GM19324 (cell line): Measurements from ENCODE around the gene PJVK.
"Not testable (repeated sequence)": the region's sequence is repeated elsewhere in the genome, so short reads cannot be mapped to it uniquely, and the experiment has no call there.

Experiments used
- ATAC-seq: cut with Tn5 transposase; IDR thresholded peaks from one replicate; pipeline ENCODE4 v1.9.1; 2021; ENCODE audit warnings: mild to moderate bottlenecking, moderate library complexity; ENCODE audit not compliant: unreplicated experiment, low FRiP score

The PJVK gene

DNA sequence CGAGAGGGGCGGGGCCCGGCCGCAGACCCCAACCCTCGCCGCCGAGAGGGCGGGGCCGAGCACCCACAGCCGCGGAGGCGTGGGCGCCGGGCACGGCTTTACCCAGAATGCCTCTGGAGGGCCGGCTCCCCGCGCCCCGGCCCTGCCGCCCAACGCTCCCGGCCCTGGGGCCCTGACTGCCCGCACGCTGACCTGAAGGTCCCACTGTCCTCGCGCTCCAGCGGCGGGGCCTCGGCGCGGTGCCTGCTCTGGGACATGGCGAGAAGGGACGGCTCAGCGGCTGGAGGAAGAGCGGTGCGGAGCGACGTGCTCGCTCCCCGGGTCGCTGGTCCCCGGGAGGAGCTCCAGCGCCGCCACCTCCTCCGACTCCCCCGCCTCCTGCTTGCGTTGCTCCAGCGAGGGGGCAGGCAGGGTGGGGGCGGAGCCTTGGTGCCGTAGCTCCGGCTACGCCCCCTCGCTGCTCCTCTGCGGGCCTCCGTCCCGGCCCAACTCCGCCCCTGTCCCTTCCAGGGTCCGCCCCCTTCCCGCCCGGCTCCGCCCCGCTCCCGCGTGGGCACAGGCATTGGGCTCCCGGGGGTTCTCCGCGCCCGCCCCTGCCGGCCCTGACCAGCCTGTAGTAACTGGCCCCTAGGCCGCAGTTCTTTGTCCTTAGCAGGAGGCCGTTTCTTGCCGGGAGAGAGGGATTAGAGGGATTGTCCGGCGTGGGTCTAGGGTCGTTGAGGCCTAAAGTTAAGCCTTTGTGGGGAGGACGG, at the start of gene PJVK, which contains the start of gene PRKRA:
Gene PJVK (plus strand): TSS at position 605 of the 752 bp plus-strand sequence. CDS start 2,032 bp downstream, outside the sequence.
Gene PRKRA (minus strand): TSS at position 402 of the 752 bp plus-strand sequence. CDS start 145 bp downstream, at position 257.
- ATAC-seq: peak; percentile 89

- no peak for ATAC-seq
These were observed 49.2 kb upstream of the PJVK start for GRCh38 chr2:178401994-178402437.

GRCh38 chr2:178403671-178404306, 47.4 kb upstream of the PJVK start:
- ATAC-seq: peak; percentile 29

DNA sequence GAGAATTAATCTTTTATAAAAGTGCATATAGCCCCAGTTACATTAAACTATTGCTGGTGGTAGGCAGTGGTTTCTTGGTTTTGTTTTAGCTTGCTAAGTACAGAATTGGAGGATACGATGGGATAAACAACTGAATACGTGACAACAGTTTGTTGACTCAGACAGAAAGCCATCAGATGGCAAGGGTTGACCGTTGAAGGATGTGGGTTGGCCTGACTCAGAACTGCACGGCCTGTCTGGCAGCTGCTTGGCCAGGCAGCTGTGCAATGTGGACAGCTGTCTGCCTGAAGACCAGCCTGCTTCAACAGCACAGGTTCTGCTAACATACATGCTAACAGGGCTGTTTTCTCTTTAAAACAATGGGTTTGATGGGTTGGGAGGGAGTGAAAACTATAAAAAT, 46.8 kb upstream of the PJVK start:
- ATAC-seq: peak; percentile 99

- no peak for ATAC-seq
These were observed 41.9 kb upstream of the PJVK start for GRCh38 chr2:178409261-178409660.

- no peak for ATAC-seq
These were observed 39.1 kb upstream of the PJVK start for GRCh38 chr2:178412047-178412446.

GRCh38 chr2:178412453-178412852, 38.7 kb upstream of the PJVK start:
- ATAC-seq: not testable (repeated sequence)

DNA sequence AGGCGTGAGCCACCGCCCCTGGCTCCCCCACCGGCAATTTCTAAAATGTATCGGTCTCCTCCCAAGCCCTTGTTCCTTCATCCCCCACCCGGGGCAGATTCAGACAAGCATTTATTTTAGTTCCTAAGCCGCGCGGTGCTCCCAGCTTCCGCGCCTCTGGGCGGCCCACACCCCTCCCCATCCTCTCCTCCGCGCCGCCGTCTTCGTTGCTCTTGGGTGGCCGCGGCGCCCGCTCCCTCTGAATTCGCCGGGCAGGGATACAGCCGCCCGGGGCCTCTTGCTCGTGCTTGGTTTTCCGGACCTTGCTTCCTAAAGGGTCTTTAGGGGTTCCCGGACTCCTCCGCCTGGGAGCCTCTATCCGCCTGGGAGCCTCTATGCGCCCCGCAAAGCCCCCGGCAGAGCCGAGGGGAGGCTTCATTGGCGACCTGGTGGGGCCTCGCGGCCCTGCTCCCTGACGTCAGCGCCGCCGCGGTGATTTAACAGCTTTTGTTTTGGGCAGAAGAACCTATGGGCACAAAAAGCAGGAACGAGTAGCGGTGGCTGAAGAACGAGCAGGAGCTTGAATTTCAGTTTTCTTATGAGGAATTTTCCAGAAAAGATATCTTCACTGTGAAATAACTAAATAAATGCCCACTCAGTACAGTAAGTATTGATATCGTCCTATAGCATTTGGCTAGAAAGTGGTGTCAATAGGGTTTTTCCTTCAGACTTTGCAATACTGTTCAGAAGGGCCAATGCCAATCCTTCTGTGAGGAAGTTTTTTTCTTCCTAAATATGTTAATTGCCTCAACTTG, 37.5 kb upstream of the PJVK start:
- peak; percentile 87 for ATAC-seq

- ATAC-seq: peak; percentile 73
These were observed 36.6 kb upstream of the PJVK start for GRCh38 chr2:178414266-178415247.

DNA sequence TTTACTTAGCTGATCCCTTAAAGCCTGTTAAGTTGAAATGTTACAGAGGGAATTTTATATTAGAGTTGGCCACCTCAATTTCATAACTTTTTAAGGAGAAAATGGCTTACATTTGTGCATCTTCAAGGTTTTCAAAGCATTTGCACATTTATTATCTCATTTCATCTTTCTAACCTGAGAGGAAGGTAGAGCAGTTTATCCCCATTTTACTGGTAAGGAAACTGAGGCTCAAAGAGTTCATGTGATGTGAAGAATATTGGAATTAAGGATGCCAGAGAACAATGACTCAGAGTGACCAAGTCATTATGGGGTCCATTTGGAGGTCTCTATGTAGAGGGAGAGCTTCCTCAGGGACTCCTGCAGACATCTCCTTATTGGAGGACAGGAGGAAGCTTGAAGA, 35.2 kb upstream of the PJVK start:
- ATAC-seq: no peak

DNA sequence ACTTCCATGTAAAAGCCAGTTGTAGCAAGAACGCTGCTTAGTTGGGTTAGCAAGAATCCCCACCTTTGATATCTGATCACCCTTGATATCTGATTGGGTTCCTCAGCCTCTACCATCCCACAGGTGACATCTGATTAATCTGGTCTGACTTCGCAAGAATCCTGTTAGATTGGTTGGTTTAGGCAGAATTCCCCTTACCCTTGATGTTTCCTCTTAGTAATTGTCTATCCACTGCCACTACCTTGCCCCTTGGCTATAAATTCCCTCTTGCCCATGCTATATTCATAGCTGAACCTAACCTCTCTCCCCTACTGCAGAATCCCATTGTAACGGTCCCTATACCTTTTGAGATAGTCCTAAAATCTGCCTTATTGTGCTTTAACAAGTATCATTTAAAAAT, 33.3 kb upstream of the PJVK start:
- no peak for ATAC-seq

GRCh38 chr2:178418426-178418825, 32.8 kb upstream of the PJVK start:
- ATAC-seq: no peak

DNA sequence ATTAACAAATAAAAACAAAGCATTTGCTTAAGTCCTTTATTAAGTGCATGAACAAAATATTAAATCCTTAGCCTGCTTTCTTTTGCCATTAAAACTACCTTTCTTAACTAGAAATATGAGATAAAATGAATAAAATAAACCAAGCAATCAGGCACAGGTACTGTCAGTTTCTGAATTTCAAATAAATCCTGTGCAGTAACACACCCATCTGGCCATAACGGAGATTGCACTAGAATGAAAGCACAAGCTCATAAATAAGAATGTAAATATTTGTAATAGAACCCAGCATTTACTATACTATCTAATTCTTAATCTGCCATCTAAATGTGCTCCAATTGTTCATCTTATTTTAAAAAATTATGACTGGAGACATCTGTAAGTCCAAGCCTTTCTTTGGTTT, 32.1 kb upstream of the PJVK start:
- ATAC-seq: no peak

- no peak for ATAC-seq
These were observed 30.6 kb upstream of the PJVK start for GRCh38 chr2:178420463-178420999.

DNA sequence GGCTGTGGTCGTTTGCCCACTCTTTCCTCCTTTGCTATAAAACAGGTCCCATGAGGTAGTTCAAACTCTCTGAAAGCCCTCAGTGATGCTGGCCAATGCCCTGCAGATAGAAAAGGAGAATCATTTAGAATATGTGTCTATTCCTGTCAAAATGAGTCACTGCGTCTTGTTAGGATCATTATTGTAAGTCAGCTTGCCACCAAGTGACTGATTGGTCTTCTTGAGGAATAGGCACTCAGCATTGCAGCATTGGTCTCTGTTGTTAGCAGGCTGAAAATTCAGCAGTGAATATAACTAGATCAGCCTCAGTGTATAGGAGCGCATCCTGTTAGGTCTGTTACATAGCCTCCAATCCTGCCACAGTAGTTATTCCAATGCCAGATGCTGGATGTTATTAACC, 29.1 kb upstream of the PJVK start:
- ATAC-seq: no peak

- ATAC-seq: not testable (repeated sequence)
These were observed 27.4 kb upstream of the PJVK start for GRCh38 chr2:178423746-178424145.

- no peak for ATAC-seq
These were observed 25.8 kb upstream of the PJVK start for GRCh38 chr2:178425255-178425827.

DNA sequence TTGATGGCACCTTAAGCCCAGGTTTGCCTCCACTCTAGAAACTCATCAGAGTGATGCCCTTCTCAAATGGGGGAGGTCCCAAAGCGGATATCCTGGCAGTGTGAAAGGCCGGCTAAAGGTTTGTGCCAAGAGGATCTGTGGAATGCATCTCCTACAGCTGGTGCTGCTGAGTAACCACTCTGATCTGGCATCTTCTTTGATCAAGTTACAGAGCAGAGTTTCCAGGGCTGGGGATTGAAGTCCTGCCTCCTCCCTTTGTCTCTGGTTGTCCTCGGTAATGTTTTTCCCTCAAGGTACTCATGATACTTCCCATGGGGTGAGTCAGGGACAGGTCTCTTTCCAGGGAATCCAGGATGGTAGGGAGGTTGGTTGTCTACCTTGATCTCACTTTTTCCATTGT, 24.8 kb upstream of the PJVK start:
- no peak for ATAC-seq

DNA sequence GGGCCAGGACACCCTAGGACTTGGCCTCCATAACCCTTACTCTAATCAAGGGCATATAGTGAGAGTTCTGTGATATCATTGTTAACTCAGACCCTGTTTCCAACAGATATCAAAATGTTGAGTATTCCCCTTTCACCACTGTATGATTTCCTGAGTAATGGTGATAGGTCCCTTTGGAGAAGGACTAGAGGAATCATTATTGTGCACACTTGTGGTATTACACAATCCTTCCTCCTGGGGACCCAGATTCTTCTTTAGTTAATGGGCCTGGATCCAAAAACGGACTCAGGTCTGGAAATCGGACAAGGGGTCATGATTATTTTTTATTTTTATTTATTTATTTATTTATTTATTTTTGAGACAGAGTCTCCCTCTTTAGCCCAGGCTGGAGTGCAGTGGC, 23.7 kb upstream of the PJVK start:
- no peak for ATAC-seq
